Measurements from ENCODE around the gene GRIK5.

GRCh38 chr19:41974652-41975051 is 95.4 kb downstream of the GRIK5 start:
- TF ChIP-seq GATA2 (IDR thresholded peaks at IDR 0.05; ENCODE audit: low read depth, low read length) (no peak), GATA3 (IDR thresholded peaks at IDR 0.05; ENCODE audit: low read depth, low read length) (no peak)

Measured in SH-SY5Y (cell line).